ENCODE results near the gene DOCK10. TPM values are rescaled to one million over a fixed set of nuclear protein-coding genes. Genes with fewer than 3 reads are reported as not detected.

DOCK10 gene
- total RNA-seq, 4 donors from 2014 or later, result 16.7 to 37.2 (median 20.8) TPM

DNA sequence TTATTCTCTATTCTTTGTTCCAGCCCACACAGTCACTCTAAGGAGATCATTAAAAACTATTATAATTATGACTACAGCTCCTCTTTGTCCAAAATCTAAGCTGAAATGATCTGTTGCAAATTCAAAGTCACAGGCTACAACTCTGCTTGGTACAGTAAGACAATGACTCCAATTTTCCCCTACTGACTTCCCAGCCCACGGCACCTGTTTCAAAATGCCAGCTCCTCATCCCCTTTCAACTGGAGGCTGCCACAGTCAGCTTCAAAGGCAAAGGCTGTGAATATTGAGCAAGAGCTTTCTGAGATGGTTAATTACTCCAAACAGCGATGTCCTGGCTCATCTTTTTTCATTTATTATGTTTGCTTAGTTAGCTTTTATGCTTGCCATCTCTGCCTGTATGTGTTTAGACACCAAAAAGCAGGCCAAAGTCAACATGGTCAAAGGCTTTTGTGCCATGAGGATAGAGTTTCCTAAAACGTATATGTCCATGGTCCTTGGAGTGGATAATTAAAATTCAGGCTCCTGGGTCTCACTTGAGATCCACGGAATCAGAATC is 141.1 kb downstream of the DOCK10 start:
- DNase-seq (ENCODE audit: low spot score in 2 of 2), result no peak
- H3K36me3 ChIP-seq, result no peaks in the 10 kb centered on the region
- no peaks in the 10 kb centered on the region for H3K4me1 ChIP-seq
- H3K27me3 ChIP-seq, result no peaks in the 10 kb centered on the region
- TF ChIP-seq, protein P1, sequence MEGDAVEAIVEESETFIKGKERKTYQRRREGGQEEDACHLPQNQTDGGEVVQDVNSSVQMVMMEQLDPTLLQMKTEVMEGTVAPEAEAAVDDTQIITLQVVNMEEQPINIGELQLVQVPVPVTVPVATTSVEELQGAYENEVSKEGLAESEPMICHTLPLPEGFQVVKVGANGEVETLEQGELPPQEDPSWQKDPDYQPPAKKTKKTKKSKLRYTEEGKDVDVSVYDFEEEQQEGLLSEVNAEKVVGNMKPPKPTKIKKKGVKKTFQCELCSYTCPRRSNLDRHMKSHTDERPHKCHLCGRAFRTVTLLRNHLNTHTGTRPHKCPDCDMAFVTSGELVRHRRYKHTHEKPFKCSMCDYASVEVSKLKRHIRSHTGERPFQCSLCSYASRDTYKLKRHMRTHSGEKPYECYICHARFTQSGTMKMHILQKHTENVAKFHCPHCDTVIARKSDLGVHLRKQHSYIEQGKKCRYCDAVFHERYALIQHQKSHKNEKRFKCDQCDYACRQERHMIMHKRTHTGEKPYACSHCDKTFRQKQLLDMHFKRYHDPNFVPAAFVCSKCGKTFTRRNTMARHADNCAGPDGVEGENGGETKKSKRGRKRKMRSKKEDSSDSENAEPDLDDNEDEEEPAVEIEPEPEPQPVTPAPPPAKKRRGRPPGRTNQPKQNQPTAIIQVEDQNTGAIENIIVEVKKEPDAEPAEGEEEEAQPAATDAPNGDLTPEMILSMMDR (IDR thresholded peaks at IDR 0.05), result no peak
- TF ChIP-seq POLR2A (IDR thresholded peaks at IDR 0.05) (no peak), EP300 (IDR thresholded peaks at IDR 0.05) (no peak)
- no peaks in the 10 kb centered on the region for H3K9me3 ChIP-seq
- H3K4me3 ChIP-seq, result no peak overlapping the region
- H3K27ac ChIP-seq, result peak overlapping the region in 1 of 4 donors; percentile 23
- 49 to 68% methylated on average over 4 of the region's 4 CpGs for WGBS, 2 donors

DNA sequence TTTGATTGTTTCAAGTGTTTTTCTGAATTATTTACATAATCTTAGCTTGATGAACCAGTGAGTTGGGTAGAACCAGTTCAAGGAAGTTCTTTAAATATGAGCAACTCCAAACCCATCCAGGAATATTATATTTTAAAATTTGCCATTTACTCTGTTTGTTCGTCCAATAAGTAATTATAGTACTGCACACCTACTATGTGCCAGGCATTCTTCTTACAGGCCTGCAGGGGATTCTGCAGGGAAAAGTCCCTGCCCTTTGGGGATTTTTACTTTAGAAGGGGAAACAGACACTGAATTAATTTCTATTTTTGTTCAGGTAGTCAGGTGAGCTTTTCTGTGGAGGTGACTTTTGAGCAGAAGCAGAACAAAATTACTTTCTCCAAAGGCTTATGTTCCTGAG is 146.9 kb downstream of the DOCK10 start:
- WGBS, 2 donors, result 94 to 100% methylated on average over 1 of the region's 1 CpG
- Histone ChIP-seq H3K4me3 (no peak overlapping the region), H3K9me3 (no peaks in the 10 kb centered on the region), H3K36me3 (no peaks in the 10 kb centered on the region), H3K27ac (no peak overlapping the region), H3K27me3 (no peaks in the 10 kb centered on the region), H3K4me1 (no peaks in the 10 kb centered on the region)
- DNase-seq (ENCODE audit: low spot score in 2 of 2), result no peak
- TF ChIP-seq POLR2A (IDR thresholded peaks at IDR 0.05) (no peak), EP300 (IDR thresholded peaks at IDR 0.05) (no peak)
- TF ChIP-seq, protein P1 (IDR thresholded peaks at IDR 0.05), result no peak

DNA sequence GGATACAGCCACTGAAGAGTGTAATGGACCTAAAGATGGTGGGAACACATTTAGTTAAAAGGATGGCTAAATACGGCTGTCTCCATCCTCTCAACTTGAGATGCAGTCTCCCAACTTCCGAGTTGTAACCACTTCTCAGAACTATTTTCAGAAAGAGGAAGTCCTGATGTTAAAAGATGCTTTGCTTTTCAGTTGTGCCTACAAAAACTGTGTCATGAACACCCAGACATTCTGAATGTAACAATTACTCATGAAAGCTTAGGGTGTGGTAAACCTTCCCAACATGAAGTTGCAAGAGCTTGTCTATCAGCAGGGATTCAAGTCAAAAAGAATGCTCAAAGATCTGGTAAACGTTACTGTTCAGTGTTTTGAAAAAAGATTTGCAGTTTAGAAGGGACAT is 147.9 kb downstream of the DOCK10 start:
- 59 to 75% methylated on average over 3 of the region's 3 CpGs for WGBS, 2 donors

DNA sequence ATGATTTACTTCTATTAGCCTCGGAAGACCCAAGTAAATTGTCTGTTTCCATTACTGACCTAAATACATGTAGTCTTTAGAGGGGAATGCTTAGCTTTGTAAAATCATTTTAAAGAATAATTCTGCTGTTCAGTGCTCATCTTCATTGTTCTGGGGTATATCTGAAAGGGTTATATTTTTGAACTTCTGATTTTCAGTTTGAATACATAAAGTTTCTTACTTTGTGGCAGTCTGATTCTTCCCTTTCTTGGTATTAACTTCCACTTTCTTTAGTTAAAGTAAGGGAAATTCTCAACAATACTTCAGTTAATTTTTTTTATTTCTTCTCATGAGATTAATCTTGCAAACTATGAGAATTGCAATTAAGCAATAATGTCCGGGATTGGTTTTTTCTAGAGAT is 148.4 kb downstream of the DOCK10 start:
- Histone ChIP-seq H3K9me3 (no peaks in the 10 kb centered on the region), H3K36me3 (no peaks in the 10 kb centered on the region), H3K4me1 (no peaks in the 10 kb centered on the region), H3K4me3 (no peak overlapping the region), H3K27ac (no peak overlapping the region), H3K27me3 (no peaks in the 10 kb centered on the region)
- 67 to 75% methylated on average over 2 of the region's 2 CpGs for WGBS, 2 donors
- DNase-seq (ENCODE audit: low spot score in 2 of 2), result no peak
- TF ChIP-seq, protein P1 (IDR thresholded peaks at IDR 0.05), result no peak
- TF ChIP-seq EP300 (IDR thresholded peaks at IDR 0.05) (no peak), POLR2A (IDR thresholded peaks at IDR 0.05) (no peak)

More for the DNA sequence above, 147.9 kb downstream of the DOCK10 start:
- Histone ChIP-seq H3K27me3 (no peaks in the 10 kb centered on the region), H3K4me1 (no peaks in the 10 kb centered on the region), H3K9me3 (no peaks in the 10 kb centered on the region), H3K4me3 (no peak overlapping the region), H3K36me3 (no peaks in the 10 kb centered on the region), H3K27ac (no peak overlapping the region)
- TF ChIP-seq EP300 (IDR thresholded peaks at IDR 0.05) (peak in 1 of 2 donors; percentile 67), POLR2A (IDR thresholded peaks at IDR 0.05) (no peak)
- TF ChIP-seq, protein P1 (IDR thresholded peaks at IDR 0.05), result no peak
- DNase-seq (ENCODE audit: low spot score in 2 of 2), result no peak

DNA sequence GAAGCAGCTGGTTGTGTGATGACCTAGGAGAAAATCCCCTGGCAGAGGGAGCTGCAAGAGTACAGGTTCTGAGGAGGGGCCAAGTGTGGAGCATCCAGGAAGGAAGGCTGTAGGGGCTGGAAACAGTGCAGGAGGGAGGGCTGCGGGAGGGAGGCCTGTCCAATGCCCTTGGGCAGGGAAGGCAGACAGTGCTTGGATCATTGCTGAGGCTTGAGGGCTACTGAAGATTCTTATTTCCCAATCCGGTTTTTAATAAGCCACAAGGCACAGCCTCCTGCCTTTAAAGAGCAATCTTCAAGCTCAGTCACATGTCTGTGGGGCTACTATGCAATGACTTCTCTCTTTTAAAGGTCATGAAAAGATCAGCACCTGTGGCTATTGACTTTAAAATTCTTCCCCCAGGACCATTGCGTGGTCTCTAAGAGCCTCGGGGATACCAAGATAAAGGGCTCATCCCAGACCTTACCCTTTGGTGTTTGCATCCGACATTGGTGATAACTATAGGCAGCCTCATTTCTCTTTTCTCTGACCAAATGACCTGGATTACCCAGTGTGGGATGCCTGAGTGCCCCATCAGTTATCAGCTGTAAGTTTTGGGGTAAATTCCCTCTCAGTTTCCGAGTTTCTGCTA is 149.6 kb downstream of the DOCK10 start:
- Histone ChIP-seq H3K4me1 (no peaks in the 10 kb centered on the region), H3K27me3 (no peaks in the 10 kb centered on the region), H3K4me3 (no peak overlapping the region), H3K36me3 (no peaks in the 10 kb centered on the region), H3K27ac (no peak overlapping the region), H3K9me3 (no peaks in the 10 kb centered on the region)
- DNase-seq (ENCODE audit: low spot score in 2 of 2), result no peak
- 85% methylated on average over 6 of the region's 6 CpGs for WGBS, 2 donors
- no peak for TF ChIP-seq POLR2A (IDR thresholded peaks at IDR 0.05)
- TF ChIP-seq, protein P1 (IDR thresholded peaks at IDR 0.05), result no peak
- no peak for TF ChIP-seq EP300 (IDR thresholded peaks at IDR 0.05)
